Peyer's patch (tissue), 4 donors: ENCODE measurements around the gene PTGIR. TPM values are rescaled to one million over a fixed set of nuclear protein-coding genes. Genes with fewer than 3 reads are reported as not detected.

Experiments used
- DNase-seq, 3 donors: peaks; one replicate each; pipeline ENCODE4 v3.0.0-alpha.2; 2017 to 2019
- H3K27ac ChIP-seq, 4 donors: fragments of 200-600 bp; sonication (generic); one replicate each; pipeline ENCODE4 v1.5.1; 2016 to 2019
- H3K27me3 ChIP-seq, 2 donors: fragments of 200-600 bp; sonication (generic); one replicate each; pipeline ENCODE4 v1.5.1; 2019
- H3K36me3 ChIP-seq, 3 donors: fragments of 200-600 bp; sonication (generic); one replicate each; pipeline ENCODE4 v1.5.1; 2016 to 2019
- H3K4me1 ChIP-seq, 4 donors: fragments of 200-600 bp; sonication (generic); one replicate each; pipeline ENCODE4 v1.5.1; 2016 to 2019
- H3K4me3 ChIP-seq, 4 donors: fragments of 200-600 bp; sonication (generic); 1 replicate in 3 of 4; 2 replicates in 1 of 4; pipeline ENCODE4 v1.5.1; 2016 to 2019; ENCODE audit warnings: mild to moderate bottlenecking in 1 of 4
- H3K9me3 ChIP-seq, 4 donors: fragments of 200-600 bp; sonication (generic); one replicate each; pipeline ENCODE4 v1.5.1; 2016 to 2019; ENCODE audit warnings: mild to moderate bottlenecking in 1 of 4
- POLR2A ChIP-seq, 2 donors: fragments of 450-650 bp; IDR thresholded peaks; one replicate each; pipeline ENCODE4 v1.5.1; 2017; ENCODE audit warnings: antibody characterized with exemption in 2 of 2, mild to moderate bottlenecking in 2 of 2, moderate library complexity in 2 of 2
- total RNA-seq, 4 donors: library from RNA; depleted of rRNA; stranded (reverse); fragments of >200 nt; gene quantifications; one replicate each; pipeline ENCODE4 v1.1.0, GENCODE V29; 2016
- TF ChIP-seq, protein P1 (sequence below), 6 experiments: fragments of 450-650 bp in 4 of 6; fragments of 200-600 bp in 2 of 6; sonication (generic) in 1 of 6; IDR thresholded peaks; one replicate each; pipeline ENCODE4 v1.5.1; 2017 to 2019; ENCODE audit warnings: antibody characterized with exemption in 6 of 6, mild to moderate bottlenecking in 3 of 6, moderate library complexity in 1 of 6

Gene PTGIR
- total RNA-seq, 4 donors from 2014 or later, result 3.4 to 5.8 TPM; not detected in 2

DNA sequence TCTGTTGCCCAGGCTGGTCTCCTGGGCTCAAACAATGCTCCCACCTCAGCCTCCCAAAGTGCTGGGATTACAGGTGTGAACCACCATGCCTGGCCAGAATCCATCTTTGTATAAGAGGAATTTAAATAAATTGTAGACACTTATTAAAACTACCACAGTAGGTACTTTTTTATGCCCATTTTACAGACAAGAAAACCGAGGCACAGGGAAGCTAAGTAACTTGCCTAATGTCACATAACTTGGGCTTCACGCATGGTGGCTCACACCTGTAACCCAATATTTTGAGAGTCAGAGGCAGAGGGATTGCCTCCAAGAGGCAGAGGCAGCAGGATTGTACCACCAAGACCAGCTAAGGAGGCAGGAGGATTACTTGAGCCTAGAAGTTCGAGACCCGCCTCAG, 46.4 kb downstream of the PTGIR start:
- Histone ChIP-seq H3K4me1 (no peaks in the 10 kb centered on the region), H3K4me3 (no peak overlapping the region), H3K36me3 (no peaks in the 10 kb centered on the region)

DNA sequence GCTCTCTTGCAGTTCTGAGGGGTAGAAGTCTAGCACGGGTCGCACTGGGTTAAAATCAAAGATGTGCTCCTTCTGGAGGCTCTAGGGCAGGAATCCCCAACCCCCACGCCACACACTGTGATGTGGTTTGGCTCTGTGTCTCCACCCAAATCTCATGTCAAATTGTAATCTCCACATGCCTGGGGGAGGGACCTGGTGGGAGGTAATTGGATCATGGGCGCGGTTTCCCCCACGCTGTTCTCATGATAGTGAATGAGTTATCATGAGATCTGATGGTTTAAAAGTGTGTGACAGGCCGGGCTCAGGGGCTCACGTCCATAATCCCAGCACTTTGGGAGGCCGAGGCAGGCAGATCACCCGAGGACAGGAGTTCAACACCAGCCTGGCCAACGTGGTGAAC, 50.4 kb downstream of the PTGIR start:
- no peak for TF ChIP-seq POLR2A (IDR thresholded peaks at IDR 0.05)
- TF ChIP-seq, protein P1, sequence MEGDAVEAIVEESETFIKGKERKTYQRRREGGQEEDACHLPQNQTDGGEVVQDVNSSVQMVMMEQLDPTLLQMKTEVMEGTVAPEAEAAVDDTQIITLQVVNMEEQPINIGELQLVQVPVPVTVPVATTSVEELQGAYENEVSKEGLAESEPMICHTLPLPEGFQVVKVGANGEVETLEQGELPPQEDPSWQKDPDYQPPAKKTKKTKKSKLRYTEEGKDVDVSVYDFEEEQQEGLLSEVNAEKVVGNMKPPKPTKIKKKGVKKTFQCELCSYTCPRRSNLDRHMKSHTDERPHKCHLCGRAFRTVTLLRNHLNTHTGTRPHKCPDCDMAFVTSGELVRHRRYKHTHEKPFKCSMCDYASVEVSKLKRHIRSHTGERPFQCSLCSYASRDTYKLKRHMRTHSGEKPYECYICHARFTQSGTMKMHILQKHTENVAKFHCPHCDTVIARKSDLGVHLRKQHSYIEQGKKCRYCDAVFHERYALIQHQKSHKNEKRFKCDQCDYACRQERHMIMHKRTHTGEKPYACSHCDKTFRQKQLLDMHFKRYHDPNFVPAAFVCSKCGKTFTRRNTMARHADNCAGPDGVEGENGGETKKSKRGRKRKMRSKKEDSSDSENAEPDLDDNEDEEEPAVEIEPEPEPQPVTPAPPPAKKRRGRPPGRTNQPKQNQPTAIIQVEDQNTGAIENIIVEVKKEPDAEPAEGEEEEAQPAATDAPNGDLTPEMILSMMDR (IDR thresholded peaks at IDR 0.05), result no peak
- Histone ChIP-seq H3K27ac (no peak overlapping the region), H3K9me3 (no peaks in the 10 kb centered on the region), H3K27me3 (no peaks in the 10 kb centered on the region), H3K4me1 (no peaks in the 10 kb centered on the region), H3K36me3 (no peaks in the 10 kb centered on the region), H3K4me3 (no peak overlapping the region)
- no peak for DNase-seq

More for the DNA sequence above, 46.4 kb downstream of the PTGIR start:
- DNase-seq, result no peak
- Histone ChIP-seq H3K27ac (no peak overlapping the region), H3K27me3 (no peaks in the 10 kb centered on the region), H3K9me3 (no peaks in the 10 kb centered on the region)
- TF ChIP-seq, protein P1 (IDR thresholded peaks at IDR 0.05), result no peak
- no peak for TF ChIP-seq POLR2A (IDR thresholded peaks at IDR 0.05)

- no peak for TF ChIP-seq POLR2A (IDR thresholded peaks at IDR 0.05)
- TF ChIP-seq, protein P1 (IDR thresholded peaks at IDR 0.05), result no peak
- no peak overlapping the region for H3K27ac ChIP-seq
- H3K4me3 ChIP-seq, result no peak overlapping the region
- H3K4me1 ChIP-seq, result no peaks in the 10 kb centered on the region
- DNase-seq, result no peak
- no peaks in the 10 kb centered on the region for H3K36me3 ChIP-seq
- H3K9me3 ChIP-seq, result no peaks in the 10 kb centered on the region
- no peaks in the 10 kb centered on the region for H3K27me3 ChIP-seq
These were observed 51.0 kb downstream of the PTGIR start for GRCh38 chr19:46573679-46574498.

DNA sequence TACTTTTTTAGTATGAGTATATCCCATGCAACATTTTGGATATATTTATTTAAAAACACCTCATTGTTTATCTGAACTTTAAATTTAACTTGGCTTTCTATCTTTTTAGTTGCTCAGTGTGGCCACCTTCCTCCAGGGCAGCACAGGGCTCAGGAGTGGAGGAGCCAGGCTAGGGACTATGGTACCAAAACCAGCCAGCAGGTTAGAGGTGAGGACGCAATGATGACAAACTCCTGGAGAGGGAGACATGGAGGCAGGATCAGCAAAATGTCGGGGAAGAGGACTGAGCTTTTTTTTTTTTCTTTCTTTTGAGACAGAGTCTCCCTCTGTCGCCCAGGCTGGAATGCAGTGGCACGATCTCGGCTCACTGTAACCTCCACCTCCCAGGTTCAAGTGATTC, 53.4 kb downstream of the PTGIR start:
- no peaks in the 10 kb centered on the region for H3K4me1 ChIP-seq
- no peak overlapping the region for H3K27ac ChIP-seq
- H3K27me3 ChIP-seq, result no peaks in the 10 kb centered on the region
- no peak for DNase-seq
- TF ChIP-seq POLR2A (IDR thresholded peaks at IDR 0.05), result no peak
- TF ChIP-seq, protein P1 (IDR thresholded peaks at IDR 0.05), result peak in 1 of 6 experiments; percentile 8
- no peaks in the 10 kb centered on the region for H3K36me3 ChIP-seq
- H3K4me3 ChIP-seq, result no peak overlapping the region
- H3K9me3 ChIP-seq, result no peaks in the 10 kb centered on the region

Other genes starting within 250 kb of the PTGIR start
- gene CCDC8, start 211.5 kb downstream of the PTGIR start, total RNA-seq, result 1 to 10 TPM in 1 of 4 donors, under 1 TPM in 3; 0.70 to 2.5 (median 0.90) TPM
- gene PNMA8C, start 196.2 kb downstream of the PTGIR start, total RNA-seq, result not detected
- gene PNMA8A, start 153.5 kb downstream of the PTGIR start, total RNA-seq, result under 1 TPM in 1 of 4 donors, not detected in 3; 0.28 TPM
- gene PNMA8B, start 129.2 kb downstream of the PTGIR start, total RNA-seq, result 1 to 10 TPM in 1 of 4 donors, under 1 TPM in 2, not detected in 1; 0.38 to 1.7 (median 0.67) TPM
- gene CALM3, start 23.8 kb downstream of the PTGIR start, total RNA-seq, result 100 to 1,000 TPM; 134 to 282 (median 237) TPM
- gene GNG8, start 11.1 kb upstream of the PTGIR start, total RNA-seq, result not detected
- gene DACT3, start 36.1 kb upstream of the PTGIR start, total RNA-seq, result 1 to 10 TPM in 2 of 4 donors, under 1 TPM in 2; 0.53 to 2.3 (median 1.4) TPM
- 10 to 100 TPM; 57.0 to 88.8 (median 64.0) TPM for gene PRKD2, start 92.0 kb upstream of the PTGIR start, total RNA-seq
- 10 to 100 TPM in 3 of 4 donors, 1 to 10 TPM in 1; 9.1 to 18.6 (median 15.3) TPM for gene FKRP, start 121.0 kb upstream of the PTGIR start, total RNA-seq
- gene STRN4, start 121.4 kb upstream of the PTGIR start, total RNA-seq, result 100 to 1,000 TPM in 3 of 4 donors, 10 to 100 TPM in 1; 80.9 to 146 (median 116) TPM
- 10 to 100 TPM; 19.8 to 34.7 (median 31.2) TPM for gene SLC1A5, start 163.5 kb upstream of the PTGIR start, total RNA-seq
- 10 to 100 TPM; 56.9 to 83.6 (median 64.5) TPM for gene AP2S1, start 225.8 kb upstream of the PTGIR start, total RNA-seq
- gene ARHGAP35, start 235.9 kb upstream of the PTGIR start, total RNA-seq, result 100 to 1,000 TPM in 1 of 4 donors, 10 to 100 TPM in 3; 41.3 to 100 (median 85.4) TPM